Esophagus muscularis mucosa (tissue), 4 donors: ENCODE measurements around the gene CLNK. TPM values are rescaled to one million over a fixed set of nuclear protein-coding genes. Genes with fewer than 3 reads are reported as not detected.

Source experiments
- DNase-seq: peaks from one replicate; pipeline ENCODE4 v3.0.0-alpha.2; 2017; ENCODE audit errors: extremely low spot score
- H3K27ac ChIP-seq, 4 donors: fragments of 200-600 bp; sonication (generic); replicated peaks in 1 of 4; 1 replicate in 3 of 4; 2 replicates in 1 of 4; pipeline ENCODE4 v1.5.1; 2016 to 2019; ENCODE audit warnings: mild to moderate bottlenecking in 1 of 4
- H3K27me3 ChIP-seq, 4 donors: fragments of 200-600 bp; sonication (generic); one replicate each; pipeline versions ENCODE4 v1.5.1 to v1.6.0; 2016 to 2019
- H3K36me3 ChIP-seq, 4 donors: fragments of 200-600 bp; sonication (generic); one replicate each; pipeline ENCODE4 v1.5.1; 2016 to 2019
- H3K4me1 ChIP-seq, 4 donors: fragments of 200-600 bp; sonication (generic); one replicate each; pipeline ENCODE4 v1.5.1; 2016 to 2019
- H3K4me3 ChIP-seq, 4 donors: fragments of 200-600 bp; sonication (generic); 1 replicate in 2 of 4; 2 replicates in 2 of 4; pipeline ENCODE4 v1.5.1; 2016 to 2019; ENCODE audit warnings: mild to moderate bottlenecking in 4 of 4, moderate library complexity in 1 of 4
- H3K9me3 ChIP-seq, 4 donors: fragments of 200-600 bp; sonication (generic); 1 replicate in 3 of 4; 2 replicates in 1 of 4; pipeline ENCODE4 v1.5.1; 2016 to 2019
- CTCF ChIP-seq, 3 experiments: fragments of 200-600 bp in 2 of 3; fragments of 450-650 bp in 1 of 3; sonication (generic) in 2 of 3; IDR thresholded peaks; one replicate each; pipeline ENCODE4 v1.5.1; 2017 to 2019; ENCODE audit warnings: antibody characterized with exemption in 3 of 3, mild to moderate bottlenecking in 2 of 3, moderate library complexity in 1 of 3
- EP300 ChIP-seq: sonication (generic); formaldehyde crosslinking; IDR thresholded peaks from one replicate; pipeline ENCODE4 v1.6.1; 2017; ENCODE audit warnings: antibody characterized with exemption
- POLR2A ChIP-seq: fragments of 450-650 bp; IDR thresholded peaks from one replicate; pipeline ENCODE4 v1.6.1; 2017; ENCODE audit warnings: antibody characterized with exemption, moderate library complexity, mild to moderate bottlenecking, low read depth
- POLR2AphosphoS5 ChIP-seq, 2 donors: sonication (generic); formaldehyde crosslinking; IDR thresholded peaks; one replicate each; pipeline ENCODE4 v1.6.1; 2017; ENCODE audit warnings: antibody characterized with exemption in 2 of 2
- WGBS: methylation state at CpG from one replicate; pipeline ENCODE4 v1.1.5; 2018; 5-methylcytosine and 5-hydroxymethylcytosine counted together
- intact Hi-C: fragments of 100-400 bp; cut with DNase I; formaldehyde crosslinking; loops from one replicate; pipeline ENCODE4 v1.15.1; 2023
- total RNA-seq, 4 donors: library from RNA; depleted of rRNA; stranded (reverse); fragments of >200 nt; gene quantifications; one replicate each; pipeline versions ENCODE4 v1.1.0 to v1.2.1, GENCODE V29; 2016

The CLNK gene
- total RNA-seq, 4 donors from 2014 or later: not detected

GRCh38 chr4:10698172-10698571 is 13.6 kb upstream of the CLNK start:
- Histone ChIP-seq H3K9me3 (no peaks in the 10 kb centered on the region), H3K27ac (no peak overlapping the region), H3K4me1 (no peaks in the 10 kb centered on the region), H3K4me3 (no peak overlapping the region), H3K36me3 (no peaks in the 10 kb centered on the region), H3K27me3 (no peaks in the 10 kb centered on the region)
- intact Hi-C loops: no loop called here
- DNase-seq: no peak
- TF ChIP-seq EP300 (no peak), POLR2A (no peak), CTCF (IDR thresholded peaks at IDR 0.05) (no peak), POLR2AphosphoS5 (IDR thresholded peaks at IDR 0.05) (no peak)
- WGBS: 94% methylated on average over 1 of the region's 1 CpG

GRCh38 chr4:10697086-10697485 is 12.5 kb upstream of the CLNK start:
- TF ChIP-seq POLR2AphosphoS5 (IDR thresholded peaks at IDR 0.05) (no peak), POLR2A (no peak), CTCF (IDR thresholded peaks at IDR 0.05) (no peak), EP300 (no peak)
- no peaks in the 10 kb centered on the region for H3K36me3 ChIP-seq
- no peaks in the 10 kb centered on the region for H3K9me3 ChIP-seq
- intact Hi-C loops: no loop called here
- WGBS: 87% methylated on average over 5 of the region's 5 CpGs
- no peak overlapping the region for H3K4me3 ChIP-seq
- peaks cover 0 to 3% (median 0%) of the 10 kb centered on the region in 4 donors for H3K4me1 ChIP-seq
- H3K27me3 ChIP-seq: no peaks in the 10 kb centered on the region
- no peak overlapping the region for H3K27ac ChIP-seq
- DNase-seq: no peak

- DNase-seq: no peak
- Histone ChIP-seq H3K4me3 (no peak overlapping the region), H3K4me1 (peaks cover 0 to 5% (median 2%) of the 10 kb centered on the region in 4 donors), H3K27me3 (no peaks in the 10 kb centered on the region), H3K9me3 (no peaks in the 10 kb centered on the region), H3K27ac (no peak overlapping the region), H3K36me3 (no peaks in the 10 kb centered on the region)
- intact Hi-C loops: no loop called here
- TF ChIP-seq POLR2A: no peak
- TF ChIP-seq EP300: no peak
- TF ChIP-seq POLR2AphosphoS5 (IDR thresholded peaks at IDR 0.05): no peak
- TF ChIP-seq CTCF (IDR thresholded peaks at IDR 0.05): no peak
- WGBS: 88% methylated on average over 4 of the region's 4 CpGs
Observed at GRCh38 chr4:10696253-10696652, 11.7 kb upstream of the CLNK start.

GRCh38 chr4:10694828-10695209 is 10.3 kb upstream of the CLNK start:
- DNase-seq: no peak
- intact Hi-C loops: no loop called here
- Histone ChIP-seq H3K27ac (no peak overlapping the region), H3K4me1 (peaks cover 0 to 8% (median 2%) of the 10 kb centered on the region in 4 donors), H3K9me3 (no peaks in the 10 kb centered on the region), H3K36me3 (no peaks in the 10 kb centered on the region), H3K4me3 (no peak overlapping the region), H3K27me3 (no peaks in the 10 kb centered on the region)
- TF ChIP-seq POLR2AphosphoS5 (IDR thresholded peaks at IDR 0.05) (no peak), EP300 (no peak), CTCF (IDR thresholded peaks at IDR 0.05) (no peak), POLR2A (no peak)
- 83% methylated on average over 1 of the region's 1 CpG for WGBS

- WGBS: 88% methylated on average over 6 of the region's 6 CpGs
- peaks cover 0 to 8% (median 2%) of the 10 kb centered on the region in 4 donors for H3K4me1 ChIP-seq
- H3K27me3 ChIP-seq: no peaks in the 10 kb centered on the region
- no peak overlapping the region for H3K4me3 ChIP-seq
- no peaks in the 10 kb centered on the region for H3K9me3 ChIP-seq
- H3K27ac ChIP-seq: no peak overlapping the region
- no peak for TF ChIP-seq POLR2AphosphoS5 (IDR thresholded peaks at IDR 0.05)
- no peak for TF ChIP-seq EP300
- no peak for TF ChIP-seq CTCF (IDR thresholded peaks at IDR 0.05)
- TF ChIP-seq POLR2A: no peak
- DNase-seq: no peak
- intact Hi-C loops: no loop called here
- no peaks in the 10 kb centered on the region for H3K36me3 ChIP-seq
Observed at GRCh38 chr4:10694151-10694827, 9.7 kb upstream of the CLNK start.
